ENCODE data around the gene DHRSX.
A peak's percentile ranks its signal among the peaks of the same experiment; 100 is the strongest.
"Not testable (repeated sequence)": the region's sequence is repeated elsewhere in the genome, so short reads cannot be mapped to it uniquely, and the experiment has no call there.

The DHRSX gene

GRCh38 chrX:2345562-2345961 lies 155.2 kb downstream of the DHRSX start:
- DNase-seq: no peak

- DNase-seq: no peak
Measured at GRCh38 chrX:2343413-2343812, 157.4 kb downstream of the DHRSX start.

GRCh38 chrX:2342874-2343273 lies 157.9 kb downstream of the DHRSX start:
- DNase-seq: no peak

- no peak for DNase-seq
Measured at GRCh38 chrX:2342281-2342688, 158.5 kb downstream of the DHRSX start.

GRCh38 chrX:2340991-2341390 lies 159.8 kb downstream of the DHRSX start:
- DNase-seq: no peak

GRCh38 chrX:2336181-2336580 lies 164.6 kb downstream of the DHRSX start:
- no peak for DNase-seq

- DNase-seq: no peak
Measured at GRCh38 chrX:2334237-2334636, 166.5 kb downstream of the DHRSX start.

- no peak for DNase-seq
Measured at GRCh38 chrX:2332252-2332651, 168.5 kb downstream of the DHRSX start.

GRCh38 chrX:2330910-2331309 lies 169.9 kb downstream of the DHRSX start:
- no peak for DNase-seq

GRCh38 chrX:2330487-2330886 lies 170.3 kb downstream of the DHRSX start:
- DNase-seq: no peak

GRCh38 chrX:2327423-2327822 lies 173.4 kb downstream of the DHRSX start:
- no peak for DNase-seq

- peak; percentile 65 for DNase-seq
Measured at GRCh38 chrX:2325076-2325784, 175.5 kb downstream of the DHRSX start.

GRCh38 chrX:2324151-2324550 lies 176.6 kb downstream of the DHRSX start:
- no peak for DNase-seq

GRCh38 chrX:2321411-2321810 lies 179.4 kb downstream of the DHRSX start:
- DNase-seq: no peak

- DNase-seq: no peak
Measured at GRCh38 chrX:2320580-2321327, 180.0 kb downstream of the DHRSX start.

GRCh38 chrX:2320089-2320488 lies 180.7 kb downstream of the DHRSX start:
- DNase-seq: no peak

- no peak for DNase-seq
Measured at GRCh38 chrX:2318371-2318770, 182.4 kb downstream of the DHRSX start.

GRCh38 chrX:2317527-2318055 lies 183.2 kb downstream of the DHRSX start:
- DNase-seq: no peak

- DNase-seq: no peak
Measured at GRCh38 chrX:2316534-2316933, 184.2 kb downstream of the DHRSX start.

- DNase-seq: no peak
Measured at GRCh38 chrX:2315434-2315833, 185.3 kb downstream of the DHRSX start.

GRCh38 chrX:2314831-2315365 lies 185.9 kb downstream of the DHRSX start:
- DNase-seq: no peak

GRCh38 chrX:2313864-2314640 lies 186.7 kb downstream of the DHRSX start:
- no peak for DNase-seq

- DNase-seq: not testable (repeated sequence)
Measured at GRCh38 chrX:2312061-2312591, 188.7 kb downstream of the DHRSX start.
